Peyer's patch (tissue), 4 donors: ENCODE measurements around the gene NPPB.

Source experiments
- POLR2A ChIP-seq, 2 donors: fragments of 450-650 bp; IDR thresholded peaks; one replicate each; pipeline ENCODE4 v1.5.1; 2017; ENCODE audit warnings: antibody characterized with exemption in 2 of 2, mild to moderate bottlenecking in 2 of 2, moderate library complexity in 2 of 2
- TF ChIP-seq, protein P1 (sequence below), 6 experiments: fragments of 450-650 bp in 4 of 6; fragments of 200-600 bp in 2 of 6; sonication (generic) in 1 of 6; IDR thresholded peaks; one replicate each; pipeline ENCODE4 v1.5.1; 2017 to 2019; ENCODE audit warnings: antibody characterized with exemption in 6 of 6, mild to moderate bottlenecking in 3 of 6, moderate library complexity in 1 of 6

DNA sequence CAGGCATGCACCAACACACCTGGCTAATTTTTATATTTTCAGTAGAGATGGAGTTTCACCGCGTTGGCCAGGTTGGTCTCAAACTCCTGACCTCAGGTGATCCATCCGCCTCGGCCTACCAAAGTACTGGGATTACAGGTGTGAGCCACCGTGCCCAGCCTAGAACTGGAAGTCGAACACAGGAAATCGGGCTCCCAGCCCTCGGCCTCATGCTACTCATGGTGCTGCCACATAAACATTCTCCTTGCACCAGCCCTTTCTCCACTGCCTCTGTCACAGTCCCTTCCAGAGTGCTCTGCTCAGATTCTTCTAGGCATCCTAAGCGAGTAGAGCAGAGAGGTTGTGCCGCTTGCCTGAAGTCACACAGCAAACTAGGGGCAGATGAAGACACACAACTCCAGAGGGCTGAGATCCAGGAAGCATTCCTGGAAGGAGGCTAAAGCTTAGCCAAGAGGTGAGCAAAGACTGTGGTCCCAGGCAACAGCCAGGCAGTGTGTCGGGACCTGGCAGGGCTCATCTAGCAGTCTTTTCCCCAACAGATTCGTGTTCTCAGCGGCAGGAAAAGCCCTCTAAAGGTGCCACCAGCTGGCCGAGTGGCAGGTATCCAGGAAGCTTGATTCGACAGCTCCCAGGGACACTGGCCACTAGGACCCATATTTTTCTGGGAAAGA, 29.6 kb upstream of the NPPB start:
- TF ChIP-seq, protein P1, sequence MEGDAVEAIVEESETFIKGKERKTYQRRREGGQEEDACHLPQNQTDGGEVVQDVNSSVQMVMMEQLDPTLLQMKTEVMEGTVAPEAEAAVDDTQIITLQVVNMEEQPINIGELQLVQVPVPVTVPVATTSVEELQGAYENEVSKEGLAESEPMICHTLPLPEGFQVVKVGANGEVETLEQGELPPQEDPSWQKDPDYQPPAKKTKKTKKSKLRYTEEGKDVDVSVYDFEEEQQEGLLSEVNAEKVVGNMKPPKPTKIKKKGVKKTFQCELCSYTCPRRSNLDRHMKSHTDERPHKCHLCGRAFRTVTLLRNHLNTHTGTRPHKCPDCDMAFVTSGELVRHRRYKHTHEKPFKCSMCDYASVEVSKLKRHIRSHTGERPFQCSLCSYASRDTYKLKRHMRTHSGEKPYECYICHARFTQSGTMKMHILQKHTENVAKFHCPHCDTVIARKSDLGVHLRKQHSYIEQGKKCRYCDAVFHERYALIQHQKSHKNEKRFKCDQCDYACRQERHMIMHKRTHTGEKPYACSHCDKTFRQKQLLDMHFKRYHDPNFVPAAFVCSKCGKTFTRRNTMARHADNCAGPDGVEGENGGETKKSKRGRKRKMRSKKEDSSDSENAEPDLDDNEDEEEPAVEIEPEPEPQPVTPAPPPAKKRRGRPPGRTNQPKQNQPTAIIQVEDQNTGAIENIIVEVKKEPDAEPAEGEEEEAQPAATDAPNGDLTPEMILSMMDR (IDR thresholded peaks at IDR 0.05), result no peak
- TF ChIP-seq POLR2A (IDR thresholded peaks at IDR 0.05), result no peak
